ENCODE measurements around the gene GARNL3. TPM values are rescaled to one million over a fixed set of nuclear protein-coding genes. Genes with fewer than 3 reads are reported as not detected.

The GARNL3 gene
- total and polyA plus RNA-seq, 2 experiments from 2014 or later, result 9.5 to 10.5 TPM

DNA sequence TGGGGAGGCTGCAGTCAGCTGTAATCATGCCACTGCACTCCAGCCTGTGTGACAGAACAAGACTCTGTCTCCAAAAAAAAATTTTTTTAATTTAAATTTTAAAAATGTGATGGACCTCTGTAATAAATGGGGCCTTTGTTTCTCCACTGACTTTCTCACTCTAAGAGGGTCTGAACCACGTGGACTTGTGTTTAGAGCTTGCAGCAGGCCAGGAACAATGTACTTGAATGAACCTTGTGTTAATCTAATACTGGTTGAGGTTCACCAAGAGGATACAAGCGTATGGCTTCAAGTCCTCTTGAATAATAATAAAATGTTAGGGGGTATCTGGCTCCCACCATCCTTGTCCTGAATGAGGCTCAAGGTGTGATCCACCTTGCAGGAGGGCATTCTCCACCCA lies 118.0 kb downstream of the GARNL3 start:
- DNase-seq (ENCODE audit: low spot score), result no peak
- TF ChIP-seq, protein P1, sequence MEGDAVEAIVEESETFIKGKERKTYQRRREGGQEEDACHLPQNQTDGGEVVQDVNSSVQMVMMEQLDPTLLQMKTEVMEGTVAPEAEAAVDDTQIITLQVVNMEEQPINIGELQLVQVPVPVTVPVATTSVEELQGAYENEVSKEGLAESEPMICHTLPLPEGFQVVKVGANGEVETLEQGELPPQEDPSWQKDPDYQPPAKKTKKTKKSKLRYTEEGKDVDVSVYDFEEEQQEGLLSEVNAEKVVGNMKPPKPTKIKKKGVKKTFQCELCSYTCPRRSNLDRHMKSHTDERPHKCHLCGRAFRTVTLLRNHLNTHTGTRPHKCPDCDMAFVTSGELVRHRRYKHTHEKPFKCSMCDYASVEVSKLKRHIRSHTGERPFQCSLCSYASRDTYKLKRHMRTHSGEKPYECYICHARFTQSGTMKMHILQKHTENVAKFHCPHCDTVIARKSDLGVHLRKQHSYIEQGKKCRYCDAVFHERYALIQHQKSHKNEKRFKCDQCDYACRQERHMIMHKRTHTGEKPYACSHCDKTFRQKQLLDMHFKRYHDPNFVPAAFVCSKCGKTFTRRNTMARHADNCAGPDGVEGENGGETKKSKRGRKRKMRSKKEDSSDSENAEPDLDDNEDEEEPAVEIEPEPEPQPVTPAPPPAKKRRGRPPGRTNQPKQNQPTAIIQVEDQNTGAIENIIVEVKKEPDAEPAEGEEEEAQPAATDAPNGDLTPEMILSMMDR (IDR thresholded peaks at IDR 0.05; ENCODE audit: poor library complexity), result no peak
- TF ChIP-seq EZH2 (IDR thresholded peaks at IDR 0.05; ENCODE audit: borderline replicate concordance) (no peak), EZH2phosphoT487 (IDR thresholded peaks at IDR 0.05; ENCODE audit: low read depth, severe bottlenecking, unreplicated experiment) (no peak)
- WGBS (ENCODE audit: low lambda C conversion rate, missing lambda C conversion rate), result 90% methylated on average over 2 of the region's 2 CpGs

GRCh38 chr9:127384016-127384730 lies 119.6 kb downstream of the GARNL3 start:
- Histone ChIP-seq H2AFZ (no peak overlapping the region), H3K4me2 (no peak overlapping the region), H3K27me3 (no peaks in the 10 kb centered on the region), H3K9me2 (replicated peaks; ENCODE audit: insufficient read depth) (no peaks in the 10 kb centered on the region), H3K79me2 (no peaks in the 10 kb centered on the region), H3K27ac (no peak overlapping the region), H4K20me1 (ENCODE audit: insufficient read depth, poor library complexity, severe bottlenecking) (no peaks in the 10 kb centered on the region), H3K4me1 (ENCODE audit: insufficient read depth) (peaks cover 13% of the 10 kb centered on the region), H3K4me3 (no peak overlapping the region), H3K9me3 (ENCODE audit: low read depth) (no peaks in the 10 kb centered on the region), H3K36me3 (replicated peaks; ENCODE audit: insufficient read depth, low read depth) (no peaks in the 10 kb centered on the region)
- 92% methylated on average over 11 of the region's 11 CpGs for WGBS (ENCODE audit: low lambda C conversion rate, missing lambda C conversion rate)
- TF ChIP-seq EZH2 (IDR thresholded peaks at IDR 0.05; ENCODE audit: borderline replicate concordance) (no peak), EZH2phosphoT487 (IDR thresholded peaks at IDR 0.05; ENCODE audit: low read depth, severe bottlenecking, unreplicated experiment) (no peak)
- TF ChIP-seq, protein P1 (IDR thresholded peaks at IDR 0.05; ENCODE audit: poor library complexity), result no peak
- no peak for DNase-seq (ENCODE audit: low spot score)

More for the DNA sequence above, 118.0 kb downstream of the GARNL3 start:
- no peak overlapping the region for H3K4me3 ChIP-seq
- no peaks in the 10 kb centered on the region for H3K36me3 ChIP-seq (replicated peaks; ENCODE audit: insufficient read depth, low read depth)
- H3K9me2 ChIP-seq (replicated peaks; ENCODE audit: insufficient read depth), result no peaks in the 10 kb centered on the region
- H4K20me1 ChIP-seq (ENCODE audit: insufficient read depth, poor library complexity, severe bottlenecking), result no peaks in the 10 kb centered on the region
- no peak overlapping the region for H2AFZ ChIP-seq
- H3K4me2 ChIP-seq, result no peak overlapping the region
- peaks cover under 1% of the 10 kb centered on the region for H3K4me1 ChIP-seq (ENCODE audit: insufficient read depth)
- no peak overlapping the region for H3K27ac ChIP-seq
- no peaks in the 10 kb centered on the region for H3K79me2 ChIP-seq
- H3K27me3 ChIP-seq, result no peaks in the 10 kb centered on the region
- H3K9me3 ChIP-seq (ENCODE audit: low read depth), result no peaks in the 10 kb centered on the region

DNA sequence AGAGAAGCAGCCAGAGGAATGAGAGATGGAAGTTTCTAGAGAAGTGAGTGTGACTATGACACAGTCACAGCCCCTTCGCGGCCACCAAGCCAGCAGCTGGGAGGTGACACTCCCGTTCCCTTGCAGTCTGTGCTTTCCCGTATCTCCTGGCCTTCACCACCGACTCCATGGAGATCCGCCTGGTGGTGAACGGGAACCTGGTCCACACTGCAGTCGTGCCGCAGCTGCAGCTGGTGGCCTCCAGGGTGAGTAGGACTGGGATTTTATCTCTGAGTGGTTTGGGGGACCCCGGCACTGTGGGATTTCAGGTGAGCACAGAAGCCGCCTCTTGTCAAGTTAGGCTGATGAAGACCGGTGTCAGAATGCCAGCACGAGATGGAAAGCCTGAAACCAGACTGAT lies 120.3 kb downstream of the GARNL3 start:
- TF ChIP-seq EZH2 (IDR thresholded peaks at IDR 0.05; ENCODE audit: borderline replicate concordance), result no peak
- TF ChIP-seq, protein P1 (IDR thresholded peaks at IDR 0.05; ENCODE audit: poor library complexity), result no peak
- no peak for TF ChIP-seq EZH2phosphoT487 (IDR thresholded peaks at IDR 0.05; ENCODE audit: low read depth, severe bottlenecking, unreplicated experiment)
- Histone ChIP-seq H3K9me2 (replicated peaks; ENCODE audit: insufficient read depth) (no peaks in the 10 kb centered on the region), H3K36me3 (replicated peaks; ENCODE audit: insufficient read depth, low read depth) (no peaks in the 10 kb centered on the region), H3K27me3 (no peaks in the 10 kb centered on the region), H3K27ac (no peak overlapping the region), H2AFZ (no peak overlapping the region), H3K4me3 (no peak overlapping the region), H4K20me1 (ENCODE audit: insufficient read depth, poor library complexity, severe bottlenecking) (no peaks in the 10 kb centered on the region), H3K4me2 (no peak overlapping the region), H3K79me2 (no peaks in the 10 kb centered on the region), H3K9me3 (ENCODE audit: low read depth) (no peaks in the 10 kb centered on the region), H3K4me1 (ENCODE audit: insufficient read depth) (peaks cover 20% of the 10 kb centered on the region)
- no peak for DNase-seq (ENCODE audit: low spot score)
- WGBS (ENCODE audit: low lambda C conversion rate, missing lambda C conversion rate), result 88% methylated on average over 13 of the region's 13 CpGs

Data from hepatocyte (in vitro differentiated cells).